Measurements from ENCODE around the gene CGB7.
A peak's percentile ranks its signal among the peaks of the same experiment; 100 is the strongest.

The CGB7 gene

DNA sequence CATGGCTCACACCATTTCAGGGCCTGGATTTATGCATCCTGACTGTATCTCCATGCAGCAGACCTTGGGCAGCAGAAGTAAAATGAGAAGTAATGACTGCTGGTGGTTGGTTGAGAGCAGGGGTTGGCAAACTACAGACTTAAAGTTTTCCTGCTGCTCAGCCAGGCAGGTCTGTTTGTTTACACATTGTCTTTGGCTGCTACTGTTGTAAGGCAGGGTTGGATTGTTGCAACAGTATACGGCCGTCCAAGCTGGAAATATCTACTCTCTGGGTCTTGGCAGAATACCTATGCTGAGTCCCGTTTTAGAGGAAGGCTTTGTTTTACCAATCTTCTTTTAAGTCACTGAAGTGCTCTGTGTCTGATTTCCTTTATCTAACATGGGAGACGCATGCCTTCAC, 41.2 kb upstream of the CGB7 start:
- ChIA-PET CTCF (interaction anchor here (0.5 to 3.3 kb wide), 14 partner anchors 8 to 380 kb away, joined by 3 to 35 read pairs (median 6); no protein-coding TSS in a partner anchor), POLR2A (interaction anchor here (1.1 kb wide), 1 partner anchor 11 kb away, joined by 4 read pairs; no protein-coding TSS in a partner anchor)
- Histone ChIP-seq H3K27ac (ENCODE audit: insufficient read depth in 1 of 2, low read depth in 1 of 2, low read length in 2 of 2, poor library complexity in 1 of 2, severe bottlenecking in 2 of 2) (no peak overlapping the region), H3K4me1 (ENCODE audit: control extremely low read depth in 1 of 4, control insufficient read depth in 4 of 4, insufficient read depth in 4 of 4, low read length in 3 of 4) (no peaks in the 10 kb centered on the region), H3K27me3 (replicated peaks in 2 of 5; ENCODE audit: control insufficient read depth in 4 of 5, insufficient read depth in 5 of 5, low read length in 4 of 5) (no peaks in the 10 kb centered on the region), H3K9me3 (ENCODE audit: control extremely low read depth in 1 of 5, control insufficient read depth in 4 of 5, insufficient read depth in 2 of 5, low read depth in 1 of 5, low read length in 4 of 5) (no peaks in the 10 kb centered on the region), H3K36me3 (ENCODE audit: control insufficient read depth in 4 of 4, insufficient read depth in 4 of 4, low read length in 3 of 4) (peaks cover 12 to 85% (median 73%) of the 10 kb centered on the region in 4 experiments), H3K4me3 (ENCODE audit: control insufficient read depth in 1 of 7, extremely low read depth in 1 of 7, insufficient read depth in 4 of 7, low read depth in 2 of 7, low read length in 6 of 7) (no peak overlapping the region)
- DNase-seq = no peak
- WGBS (ENCODE audit: insufficient coverage) = 100% methylated on average over 4 of the region's 4 CpGs

DNA sequence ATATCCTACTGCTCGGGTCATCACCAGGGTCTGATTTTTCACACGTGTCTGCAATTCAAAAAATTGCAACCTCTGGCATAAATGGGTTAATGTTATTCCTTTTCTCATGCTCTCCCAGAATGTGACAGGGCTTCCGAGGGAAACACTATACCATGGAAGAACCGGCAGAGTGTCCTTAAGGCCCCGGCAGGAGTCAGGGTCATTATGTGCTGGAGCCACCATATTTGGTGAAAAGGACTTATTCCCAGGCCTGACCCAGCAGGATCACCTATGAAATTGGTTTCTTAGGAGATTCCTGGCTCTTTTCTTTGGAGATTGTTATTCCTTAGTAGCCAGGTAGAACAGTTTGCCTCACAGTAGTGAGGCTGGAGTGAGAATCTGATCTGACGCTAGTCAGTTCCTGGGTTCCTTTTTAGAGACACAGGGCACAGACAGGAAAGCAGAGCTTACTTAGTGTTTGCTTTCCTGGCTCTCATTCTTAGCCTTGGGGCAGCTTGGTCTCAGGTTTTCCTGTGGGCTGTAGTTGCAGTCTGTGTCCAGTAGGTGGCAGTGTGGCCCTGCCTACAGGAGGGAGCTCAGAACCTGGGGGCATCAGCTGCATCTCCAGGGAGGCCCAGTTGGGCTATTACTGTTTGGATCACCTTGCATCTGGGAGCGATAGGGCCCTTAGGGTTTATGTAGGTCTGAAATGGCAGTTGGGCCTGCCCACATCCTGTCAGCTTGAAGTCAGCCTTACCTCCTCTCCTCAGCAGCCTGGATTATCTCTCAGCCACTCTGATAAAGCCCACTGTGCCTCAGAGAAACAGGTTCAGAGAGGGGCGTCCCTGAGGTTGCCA, 40.1 kb upstream of the CGB7 start:
- Histone ChIP-seq H3K27me3 (replicated peaks in 2 of 5; ENCODE audit: control insufficient read depth in 4 of 5, insufficient read depth in 5 of 5, low read length in 4 of 5) (no peaks in the 10 kb centered on the region), H3K27ac (ENCODE audit: insufficient read depth in 1 of 2, low read depth in 1 of 2, low read length in 2 of 2, poor library complexity in 1 of 2, severe bottlenecking in 2 of 2) (no peak overlapping the region), H3K9me3 (ENCODE audit: control extremely low read depth in 1 of 5, control insufficient read depth in 4 of 5, insufficient read depth in 2 of 5, low read depth in 1 of 5, low read length in 4 of 5) (no peaks in the 10 kb centered on the region), H3K4me1 (ENCODE audit: control extremely low read depth in 1 of 4, control insufficient read depth in 4 of 4, insufficient read depth in 4 of 4, low read length in 3 of 4) (no peaks in the 10 kb centered on the region), H3K4me3 (ENCODE audit: control insufficient read depth in 1 of 7, extremely low read depth in 1 of 7, insufficient read depth in 4 of 7, low read depth in 2 of 7, low read length in 6 of 7) (no peak overlapping the region), H3K36me3 (ENCODE audit: control insufficient read depth in 4 of 4, insufficient read depth in 4 of 4, low read length in 3 of 4) (peaks cover 13 to 83% (median 71%) of the 10 kb centered on the region in 4 experiments)
- WGBS (ENCODE audit: insufficient coverage) = 77% methylated on average over 7 of the region's 8 CpGs
- POLR2A ChIA-PET = interaction anchor here (0.6 to 1.1 kb wide), 2 partner anchors 12 to 400 kb away, joined by 3 to 4 read pairs; no protein-coding TSS in a partner anchor
- CTCF ChIA-PET = interaction anchor here (0.6 to 3.3 kb wide), 34 partner anchors 9 to 309 kb away, joined by 3 to 35 read pairs (median 4); partner anchors contain the start of gene LIN7B
- peak; percentile 71 to 88 (median 81) for DNase-seq

DNA sequence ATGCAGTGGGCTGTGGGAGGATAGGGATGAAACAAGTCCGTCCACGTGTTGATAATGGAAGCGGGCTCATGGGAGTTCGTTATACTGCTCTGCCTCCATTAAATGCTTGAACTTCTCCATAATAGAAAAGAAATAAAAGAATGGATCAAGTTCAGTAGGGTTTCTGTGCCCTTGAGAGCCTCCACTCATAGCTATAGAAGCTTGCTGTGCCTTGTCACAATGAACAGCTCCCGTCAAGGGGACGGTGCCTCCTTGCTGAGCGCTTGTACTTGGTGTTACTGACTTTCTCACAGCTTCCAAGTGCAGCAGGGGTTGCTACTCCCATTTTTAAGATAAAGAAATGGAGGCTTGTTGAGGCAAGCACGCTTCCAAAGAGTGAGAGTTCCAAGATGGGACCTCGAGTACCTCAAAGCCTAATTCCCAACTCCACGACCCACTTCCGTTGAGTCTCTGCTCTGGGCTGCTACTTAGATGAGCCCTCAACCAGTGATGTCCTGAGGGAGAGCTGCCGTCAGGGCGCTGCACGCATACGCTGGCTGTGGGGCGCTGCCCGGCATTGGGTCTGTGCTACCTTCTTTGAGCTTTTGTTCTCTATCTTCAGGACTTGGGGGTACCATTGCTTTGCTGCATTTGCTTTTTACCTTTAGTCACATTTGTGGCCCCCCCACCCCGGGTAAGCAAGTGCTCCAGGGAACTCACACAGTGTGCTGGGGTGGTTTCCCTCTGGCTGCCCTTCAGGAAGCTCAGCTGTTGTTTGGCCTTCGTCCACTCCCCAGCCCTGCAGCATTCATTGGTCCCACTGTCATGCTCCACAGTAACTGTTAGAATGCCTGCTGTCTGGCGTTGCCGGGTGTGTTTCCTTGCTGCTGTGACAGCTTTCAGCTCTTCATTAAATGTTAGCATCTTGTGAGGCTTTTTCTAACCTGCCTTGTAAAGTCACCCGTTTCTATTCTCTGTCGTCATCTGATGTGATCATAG, 37.2 kb upstream of the CGB7 start:
- Histone ChIP-seq H3K4me1 (ENCODE audit: control extremely low read depth in 1 of 4, control insufficient read depth in 4 of 4, insufficient read depth in 4 of 4, low read length in 3 of 4) (no peaks in the 10 kb centered on the region), H3K27me3 (replicated peaks in 2 of 5; ENCODE audit: control insufficient read depth in 4 of 5, insufficient read depth in 5 of 5, low read length in 4 of 5) (no peaks in the 10 kb centered on the region), H3K4me3 (ENCODE audit: control insufficient read depth in 1 of 7, extremely low read depth in 1 of 7, insufficient read depth in 4 of 7, low read depth in 2 of 7, low read length in 6 of 7) (no peak overlapping the region), H3K9me3 (ENCODE audit: control extremely low read depth in 1 of 5, control insufficient read depth in 4 of 5, insufficient read depth in 2 of 5, low read depth in 1 of 5, low read length in 4 of 5) (no peaks in the 10 kb centered on the region), H3K36me3 (ENCODE audit: control insufficient read depth in 4 of 4, insufficient read depth in 4 of 4, low read length in 3 of 4) (peaks cover 31 to 86% (median 73%) of the 10 kb centered on the region in 4 experiments), H3K27ac (ENCODE audit: insufficient read depth in 1 of 2, low read depth in 1 of 2, low read length in 2 of 2, poor library complexity in 1 of 2, severe bottlenecking in 2 of 2) (no peak overlapping the region)
- 94% methylated on average over 19 of the region's 23 CpGs for WGBS (ENCODE audit: insufficient coverage)
- no peak for DNase-seq
- ChIA-PET CTCF (interaction anchor here (0.8 to 2.6 kb wide), 8 partner anchors 9 to 104 kb away, joined by 3 to 11 read pairs (median 4); no protein-coding TSS in a partner anchor), POLR2A (no interaction called here)

DNA sequence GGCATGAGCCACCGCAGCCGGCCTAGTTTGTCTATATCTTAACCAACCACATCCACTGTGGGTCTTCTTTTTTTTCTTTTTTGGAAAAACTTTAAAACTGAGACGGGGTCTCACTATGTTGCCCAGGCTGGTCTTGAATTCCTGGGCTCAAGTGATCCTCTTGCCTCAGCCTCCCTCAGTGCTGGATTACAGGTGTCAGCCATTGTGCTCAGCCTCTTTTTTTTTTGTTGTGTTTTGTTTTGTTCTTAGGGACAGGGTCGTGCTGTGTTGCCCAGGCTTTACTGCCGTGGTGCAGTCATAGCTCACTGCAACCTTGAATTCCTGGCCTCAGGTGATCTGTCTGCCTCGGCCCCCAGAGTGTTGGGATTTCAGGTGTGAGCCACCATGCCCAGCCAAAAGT, 35.1 kb upstream of the CGB7 start:
- WGBS (ENCODE audit: insufficient coverage) = 100% methylated on average over 4 of the region's 6 CpGs
- POLR2A ChIA-PET = no interaction called here
- CTCF ChIA-PET = interaction anchor here (1.4 kb wide), 2 partner anchors 14 to 21 kb away, joined by 3 to 4 read pairs; no protein-coding TSS in a partner anchor
- Histone ChIP-seq H3K9me3 (ENCODE audit: control extremely low read depth in 1 of 5, control insufficient read depth in 4 of 5, insufficient read depth in 2 of 5, low read depth in 1 of 5, low read length in 4 of 5) (no peaks in the 10 kb centered on the region), H3K36me3 (ENCODE audit: control insufficient read depth in 4 of 4, insufficient read depth in 4 of 4, low read length in 3 of 4) (peaks cover 27 to 81% (median 66%) of the 10 kb centered on the region in 4 experiments), H3K27ac (ENCODE audit: insufficient read depth in 1 of 2, low read depth in 1 of 2, low read length in 2 of 2, poor library complexity in 1 of 2, severe bottlenecking in 2 of 2) (no peak overlapping the region), H3K27me3 (replicated peaks in 2 of 5; ENCODE audit: control insufficient read depth in 4 of 5, insufficient read depth in 5 of 5, low read length in 4 of 5) (no peaks in the 10 kb centered on the region), H3K4me3 (ENCODE audit: control insufficient read depth in 1 of 7, extremely low read depth in 1 of 7, insufficient read depth in 4 of 7, low read depth in 2 of 7, low read length in 6 of 7) (no peak overlapping the region), H3K4me1 (ENCODE audit: control extremely low read depth in 1 of 4, control insufficient read depth in 4 of 4, insufficient read depth in 4 of 4, low read length in 3 of 4) (no peaks in the 10 kb centered on the region)
- DNase-seq = no peak

DNA sequence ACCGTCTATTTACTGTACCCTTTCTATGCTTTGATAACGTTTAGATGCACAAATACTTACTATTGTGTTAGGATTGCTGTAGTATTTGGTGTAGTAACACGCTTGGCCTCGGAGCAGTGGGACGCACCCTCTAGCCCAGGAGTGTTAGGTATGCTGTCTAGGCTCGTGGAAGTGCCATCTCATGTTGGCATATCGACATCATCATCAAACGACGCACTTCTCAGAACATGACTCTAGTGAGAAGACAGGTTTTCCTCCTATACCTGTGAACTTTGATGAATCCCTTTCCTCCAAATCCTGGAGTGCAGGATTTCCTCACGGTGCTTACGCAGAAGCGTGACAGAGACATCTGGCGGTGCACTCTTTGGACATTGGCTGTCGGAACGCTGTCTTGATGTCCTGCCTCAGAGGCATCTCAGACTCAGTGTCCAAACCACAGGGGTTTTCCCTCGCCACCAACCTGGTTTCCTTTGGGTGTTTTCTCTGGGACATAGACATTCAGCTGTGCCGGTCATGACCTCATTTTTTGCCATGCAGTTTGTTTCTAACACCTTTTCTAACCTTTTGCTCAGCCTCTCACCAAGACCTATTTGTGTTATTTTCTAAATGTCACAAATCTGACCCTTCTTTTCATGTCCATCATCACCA, 34.0 kb upstream of the CGB7 start:
- no peaks in the 10 kb centered on the region for H3K27me3 ChIP-seq (replicated peaks in 2 of 5; ENCODE audit: control insufficient read depth in 4 of 5, insufficient read depth in 5 of 5, low read length in 4 of 5)
- H3K27ac ChIP-seq (ENCODE audit: insufficient read depth in 1 of 2, low read depth in 1 of 2, low read length in 2 of 2, poor library complexity in 1 of 2, severe bottlenecking in 2 of 2) = no peak overlapping the region
- CTCF ChIA-PET = interaction anchor here (0.9 to 1.4 kb wide), 3 partner anchors 15 to 106 kb away, joined by 3 to 4 read pairs (median 3); no protein-coding TSS in a partner anchor
- POLR2A ChIA-PET = interaction anchor here (0.6 kb wide), 1 partner anchor 394 kb away, joined by 7 read pairs; no protein-coding TSS in a partner anchor
- H3K4me3 ChIP-seq (ENCODE audit: control insufficient read depth in 1 of 7, extremely low read depth in 1 of 7, insufficient read depth in 4 of 7, low read depth in 2 of 7, low read length in 6 of 7) = no peak overlapping the region
- DNase-seq = no peak
- H3K9me3 ChIP-seq (ENCODE audit: control extremely low read depth in 1 of 5, control insufficient read depth in 4 of 5, insufficient read depth in 2 of 5, low read depth in 1 of 5, low read length in 4 of 5) = no peaks in the 10 kb centered on the region
- 99% methylated on average over 11 of the region's 17 CpGs for WGBS (ENCODE audit: insufficient coverage)
- peaks cover 0 to 11% (median 6%) of the 10 kb centered on the region in 4 experiments for H3K4me1 ChIP-seq (ENCODE audit: control extremely low read depth in 1 of 4, control insufficient read depth in 4 of 4, insufficient read depth in 4 of 4, low read length in 3 of 4)
- peaks cover 27 to 79% (median 65%) of the 10 kb centered on the region in 4 experiments for H3K36me3 ChIP-seq (ENCODE audit: control insufficient read depth in 4 of 4, insufficient read depth in 4 of 4, low read length in 3 of 4)

DNA sequence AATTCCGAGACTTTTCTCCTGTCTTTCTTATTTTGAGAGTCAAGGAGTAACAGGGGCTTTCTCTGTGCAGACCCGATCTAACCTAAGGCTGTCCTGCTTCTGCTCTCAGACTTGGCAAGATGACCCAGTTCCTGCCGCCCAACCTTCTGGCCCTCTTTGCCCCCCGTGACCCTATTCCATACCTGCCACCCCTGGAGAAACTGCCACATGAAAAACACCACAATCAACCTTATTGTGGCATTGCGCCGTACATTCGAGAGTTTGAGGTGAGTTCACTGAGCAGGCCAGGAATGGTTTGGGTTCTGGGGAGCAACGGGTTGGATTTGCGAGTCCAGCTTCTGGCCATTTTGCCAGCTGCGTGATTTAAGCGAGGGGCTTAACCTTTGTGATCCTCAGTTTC, 28.7 kb upstream of the CGB7 start:
- Histone ChIP-seq H3K9me3 (ENCODE audit: control extremely low read depth in 1 of 5, control insufficient read depth in 4 of 5, insufficient read depth in 2 of 5, low read depth in 1 of 5, low read length in 4 of 5) (no peaks in the 10 kb centered on the region), H3K27ac (ENCODE audit: insufficient read depth in 1 of 2, low read depth in 1 of 2, low read length in 2 of 2, poor library complexity in 1 of 2, severe bottlenecking in 2 of 2) (peak overlapping the region; percentile 78 to 93), H3K27me3 (replicated peaks in 2 of 5; ENCODE audit: control insufficient read depth in 4 of 5, insufficient read depth in 5 of 5, low read length in 4 of 5) (no peaks in the 10 kb centered on the region), H3K4me3 (ENCODE audit: control insufficient read depth in 1 of 7, extremely low read depth in 1 of 7, insufficient read depth in 4 of 7, low read depth in 2 of 7, low read length in 6 of 7) (peak overlapping the region; percentile 82 to 99 (median 93)), H3K4me1 (ENCODE audit: control extremely low read depth in 1 of 4, control insufficient read depth in 4 of 4, insufficient read depth in 4 of 4, low read length in 3 of 4) (peaks cover 0 to 23% (median 20%) of the 10 kb centered on the region in 4 experiments), H3K36me3 (ENCODE audit: control insufficient read depth in 4 of 4, insufficient read depth in 4 of 4, low read length in 3 of 4) (peaks cover 12 to 36% (median 29%) of the 10 kb centered on the region in 4 experiments)
- CTCF ChIA-PET = interaction anchor here (0.8 to 2.0 kb wide), 3 partner anchors 9 to 12 kb away, joined by 4 to 8 read pairs (median 5); no protein-coding TSS in a partner anchor
- POLR2A ChIA-PET = no interaction called here
- no peak for DNase-seq
- WGBS (ENCODE audit: insufficient coverage) = 74% methylated on average over 11 of the region's 11 CpGs
